A549 (cell line): ENCODE measurements around the gene KLHL29.

ENCODE experiments used
- POLR2A ChIP-seq: IDR thresholded peaks from 2 replicates; pipeline ENCODE4 v1.6.1; 2012; ENCODE audit warnings: mild to moderate bottlenecking, low read length
- ZFP36 ChIP-seq: fragments of 450-650 bp; IDR thresholded peaks from 2 replicates; pipeline ENCODE4 v1.6.1; 2014; ENCODE audit warnings: borderline replicate concordance; ENCODE audit not compliant: partially characterized antibody
- TF ChIP-seq, protein P1 (sequence below): IDR thresholded peaks from 2 replicates; pipeline ENCODE4 v1.6.1; 2012
- TF ChIP-seq, protein P2 (sequence below): fragments of >200 bp; sonication (Bioruptor Twin); formaldehyde crosslinking; IDR thresholded peaks from 3 replicates; pipeline ENCODE4 v1.5.1; 2016

DNA sequence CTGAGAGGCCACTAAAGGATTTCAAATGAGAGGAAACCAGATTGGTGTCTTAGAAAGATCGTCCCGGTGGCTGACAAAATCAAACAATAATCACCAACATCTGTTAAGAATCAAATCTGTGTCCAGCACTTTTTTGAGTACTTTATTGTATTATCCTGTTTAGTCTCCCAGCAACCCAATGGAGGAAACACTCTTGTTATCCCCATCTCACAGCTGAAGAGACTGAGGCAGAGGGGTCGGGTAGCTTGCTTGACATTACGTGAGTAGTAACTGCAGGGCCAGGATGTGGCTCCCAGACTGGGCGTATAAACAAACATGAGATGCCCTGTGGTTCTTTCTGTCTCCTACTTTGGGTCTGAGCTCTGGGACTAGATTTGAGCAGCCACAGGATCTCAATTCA lies 76.0 kb downstream of the KLHL29 start:
- TF ChIP-seq, protein P1, sequence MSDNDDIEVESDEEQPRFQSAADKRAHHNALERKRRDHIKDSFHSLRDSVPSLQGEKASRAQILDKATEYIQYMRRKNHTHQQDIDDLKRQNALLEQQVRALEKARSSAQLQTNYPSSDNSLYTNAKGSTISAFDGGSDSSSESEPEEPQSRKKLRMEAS: no peak
- TF ChIP-seq ZFP36: no peak
- TF ChIP-seq POLR2A: no peak
- TF ChIP-seq, protein P2, sequence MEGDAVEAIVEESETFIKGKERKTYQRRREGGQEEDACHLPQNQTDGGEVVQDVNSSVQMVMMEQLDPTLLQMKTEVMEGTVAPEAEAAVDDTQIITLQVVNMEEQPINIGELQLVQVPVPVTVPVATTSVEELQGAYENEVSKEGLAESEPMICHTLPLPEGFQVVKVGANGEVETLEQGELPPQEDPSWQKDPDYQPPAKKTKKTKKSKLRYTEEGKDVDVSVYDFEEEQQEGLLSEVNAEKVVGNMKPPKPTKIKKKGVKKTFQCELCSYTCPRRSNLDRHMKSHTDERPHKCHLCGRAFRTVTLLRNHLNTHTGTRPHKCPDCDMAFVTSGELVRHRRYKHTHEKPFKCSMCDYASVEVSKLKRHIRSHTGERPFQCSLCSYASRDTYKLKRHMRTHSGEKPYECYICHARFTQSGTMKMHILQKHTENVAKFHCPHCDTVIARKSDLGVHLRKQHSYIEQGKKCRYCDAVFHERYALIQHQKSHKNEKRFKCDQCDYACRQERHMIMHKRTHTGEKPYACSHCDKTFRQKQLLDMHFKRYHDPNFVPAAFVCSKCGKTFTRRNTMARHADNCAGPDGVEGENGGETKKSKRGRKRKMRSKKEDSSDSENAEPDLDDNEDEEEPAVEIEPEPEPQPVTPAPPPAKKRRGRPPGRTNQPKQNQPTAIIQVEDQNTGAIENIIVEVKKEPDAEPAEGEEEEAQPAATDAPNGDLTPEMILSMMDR: no peak
